Measurements from ENCODE around the gene NPAS3. TPM values are rescaled to one million over a fixed set of nuclear protein-coding genes. Genes with fewer than 3 reads are reported as not detected.

Gene NPAS3
- total RNA-seq, 2 experiments from 2014 or later, result not detected

- Mint-ChIP-seq H3K27me3 (ENCODE audit: low read depth) (no peaks in the 10 kb centered on the region), H3K4me3 (no peak overlapping the region), H3K4me1 (ENCODE audit: low read depth) (no peaks in the 10 kb centered on the region), H3K36me3 (ENCODE audit: low read depth) (no peaks in the 10 kb centered on the region), H3K27ac (no peak overlapping the region), H3K9me3 (no peaks in the 10 kb centered on the region)
- intact Hi-C loops (cut with micrococcal nuclease), result no loop called here
- CTCF ChIA-PET, result no interaction called here
- no peak for DNase-seq
These were observed 773.1 kb downstream of the NPAS3 start for GRCh38 chr14:33711811-33712216.

DNA sequence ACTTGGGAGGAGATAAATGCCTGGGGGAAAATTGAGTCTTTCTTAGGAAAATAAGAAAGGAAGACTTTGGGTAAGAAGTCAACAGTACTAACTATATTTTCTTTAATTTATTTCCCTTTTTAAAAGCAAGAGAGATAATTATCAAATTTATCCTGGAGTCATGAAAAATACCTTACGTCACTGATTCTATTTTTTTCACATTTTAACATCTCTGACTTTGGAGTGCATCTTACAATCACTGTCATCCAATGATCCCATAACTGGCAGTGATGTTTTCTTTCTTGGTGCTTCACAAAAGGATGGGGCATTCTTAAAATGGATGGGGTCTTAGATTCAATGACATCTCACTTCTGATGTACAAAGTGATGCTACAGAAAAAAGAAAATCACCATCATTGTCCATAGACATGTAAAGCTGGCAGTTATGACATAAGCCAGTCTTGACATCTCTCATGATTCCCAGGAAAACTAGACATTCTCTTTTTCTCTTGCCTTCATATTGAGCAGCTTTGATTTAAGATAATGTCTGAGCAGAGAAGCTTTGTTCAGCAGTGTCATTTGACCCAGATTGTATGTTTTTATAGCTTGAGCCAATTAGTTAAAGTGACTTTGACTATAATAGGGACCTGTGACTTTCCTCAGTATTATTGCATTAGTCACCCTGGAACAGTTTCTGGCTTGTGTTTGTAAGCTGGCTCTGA lies 776.0 kb downstream of the NPAS3 start:
- H3K36me3 Mint-ChIP-seq (ENCODE audit: low read depth), result no peaks in the 10 kb centered on the region
- no peak overlapping the region for H3K4me3 Mint-ChIP-seq
- H3K27ac Mint-ChIP-seq, result no peak overlapping the region
- no peak for DNase-seq
- intact Hi-C loops (cut with micrococcal nuclease), result no loop called here
- no peaks in the 10 kb centered on the region for H3K4me1 Mint-ChIP-seq (ENCODE audit: low read depth)
- peaks cover 2% of the 10 kb centered on the region for H3K27me3 Mint-ChIP-seq (ENCODE audit: low read depth)
- CTCF ChIA-PET, result no interaction called here
- H3K9me3 Mint-ChIP-seq, result no peaks in the 10 kb centered on the region

GRCh38 chr14:33715227-33715528 lies 776.5 kb downstream of the NPAS3 start:
- no peak overlapping the region for H3K4me3 Mint-ChIP-seq

DNA sequence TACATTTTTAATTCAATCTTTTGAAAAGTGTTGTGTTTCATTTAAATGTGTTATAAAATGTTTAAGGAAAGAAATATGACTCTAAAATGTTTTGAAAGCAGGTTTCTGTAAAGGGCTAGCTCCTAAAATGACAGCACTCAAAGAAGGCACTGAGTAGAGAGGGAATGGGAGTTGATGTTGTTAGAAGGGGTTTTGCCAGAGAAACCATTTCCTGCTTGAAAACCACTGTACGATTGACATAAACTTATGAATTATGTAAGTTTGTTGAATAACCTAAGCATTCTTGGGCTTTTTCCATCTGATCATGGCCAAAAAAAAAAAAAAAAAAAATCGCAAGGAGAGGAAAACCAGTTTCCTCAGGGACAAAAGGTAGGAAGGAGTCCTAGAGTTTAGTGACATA lies 778.2 kb downstream of the NPAS3 start:
- H3K4me1 Mint-ChIP-seq (ENCODE audit: low read depth), result no peaks in the 10 kb centered on the region
- CTCF ChIA-PET, result no interaction called here

More at GRCh38 chr14:33715227-33715528, 776.5 kb downstream of the NPAS3 start:
- CTCF ChIA-PET, result no interaction called here
- intact Hi-C loops (cut with micrococcal nuclease), result no loop called here
- Mint-ChIP-seq H3K27ac (no peak overlapping the region), H3K9me3 (no peaks in the 10 kb centered on the region), H3K27me3 (ENCODE audit: low read depth) (peaks cover 2% of the 10 kb centered on the region), H3K36me3 (ENCODE audit: low read depth) (no peaks in the 10 kb centered on the region), H3K4me1 (ENCODE audit: low read depth) (no peaks in the 10 kb centered on the region)
- no peak for DNase-seq

DNA sequence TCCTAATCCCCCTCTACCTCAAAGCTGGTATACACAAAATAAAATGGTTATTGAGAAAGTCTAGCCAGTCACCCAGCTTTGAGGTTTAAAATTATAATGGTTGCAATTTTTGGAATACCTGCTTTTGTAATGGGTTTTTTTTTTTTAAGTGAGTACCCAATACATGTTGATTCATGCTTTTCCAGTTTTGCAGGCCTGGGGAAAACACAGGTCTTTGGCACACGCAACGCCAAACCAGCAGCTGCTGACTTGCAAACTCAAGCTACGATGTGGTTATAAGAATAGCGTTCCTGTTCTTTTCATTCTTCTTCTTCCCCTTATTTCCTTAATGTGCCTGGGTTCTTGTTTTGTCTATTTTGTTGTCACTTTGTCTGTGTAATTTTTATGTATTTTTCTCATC lies 779.2 kb downstream of the NPAS3 start:
- Mint-ChIP-seq H3K4me1 (ENCODE audit: low read depth) (no peaks in the 10 kb centered on the region), H3K36me3 (ENCODE audit: low read depth) (no peaks in the 10 kb centered on the region), H3K9me3 (no peaks in the 10 kb centered on the region), H3K27ac (no peak overlapping the region), H3K4me3 (no peak overlapping the region), H3K27me3 (ENCODE audit: low read depth) (peaks cover 2% of the 10 kb centered on the region)
- intact Hi-C loops (cut with micrococcal nuclease), result no loop called here
- no peak for DNase-seq
- CTCF ChIA-PET, result no interaction called here

More for the DNA sequence above, 778.2 kb downstream of the NPAS3 start:
- no peak for DNase-seq
- no peaks in the 10 kb centered on the region for H3K36me3 Mint-ChIP-seq (ENCODE audit: low read depth)
- no peaks in the 10 kb centered on the region for H3K9me3 Mint-ChIP-seq
- no peak overlapping the region for H3K27ac Mint-ChIP-seq
- no peak overlapping the region for H3K4me3 Mint-ChIP-seq
- intact Hi-C loops (cut with micrococcal nuclease), result no loop called here
- peaks cover 2% of the 10 kb centered on the region for H3K27me3 Mint-ChIP-seq (ENCODE audit: low read depth)

- CTCF ChIA-PET, result interaction anchor here (0.6 kb wide), 1 partner anchor 72 kb away, joined by 3 read pairs; no protein-coding TSS in a partner anchor
- Mint-ChIP-seq H3K36me3 (ENCODE audit: low read depth) (no peaks in the 10 kb centered on the region), H3K9me3 (no peaks in the 10 kb centered on the region), H3K4me1 (ENCODE audit: low read depth) (no peaks in the 10 kb centered on the region), H3K4me3 (no peak overlapping the region), H3K27ac (no peak overlapping the region), H3K27me3 (ENCODE audit: low read depth) (peaks cover 2% of the 10 kb centered on the region)
- intact Hi-C loops (cut with micrococcal nuclease), result no loop called here
- DNase-seq, result no peak
These were observed 781.7 kb downstream of the NPAS3 start for GRCh38 chr14:33720284-33720787.

DNA sequence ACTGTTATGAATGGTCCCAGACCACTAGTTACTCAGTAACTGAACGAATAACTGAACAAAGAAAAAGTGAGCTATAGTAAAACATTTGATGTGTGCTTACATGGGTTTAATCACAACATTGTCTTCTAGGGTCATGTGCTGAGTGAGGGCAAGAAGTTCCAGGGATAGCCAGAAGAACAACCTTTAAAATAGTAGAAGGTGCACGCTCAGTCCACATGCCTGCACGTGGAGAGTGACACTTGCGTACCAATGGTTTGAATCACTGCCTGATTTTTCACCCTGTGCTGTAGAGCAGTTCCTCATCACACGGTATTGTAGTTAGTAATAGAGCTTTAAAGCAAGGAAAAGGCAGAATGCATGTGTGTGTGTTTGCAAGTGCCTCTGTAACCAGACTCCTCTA lies 788.0 kb downstream of the NPAS3 start:
- no peak overlapping the region for H3K27ac Mint-ChIP-seq

GRCh38 chr14:33727606-33728005 lies 788.9 kb downstream of the NPAS3 start:
- CTCF ChIA-PET, result interaction anchor here (1.4 kb wide), 1 partner anchor 23 kb away, joined by 3 read pairs; no protein-coding TSS in a partner anchor
- H3K36me3 Mint-ChIP-seq (ENCODE audit: low read depth), result no peaks in the 10 kb centered on the region
- no peak overlapping the region for H3K27ac Mint-ChIP-seq
- DNase-seq, result no peak
- peaks cover under 1% of the 10 kb centered on the region for H3K9me3 Mint-ChIP-seq
- no peaks in the 10 kb centered on the region for H3K27me3 Mint-ChIP-seq (ENCODE audit: low read depth)
- intact Hi-C loops (cut with micrococcal nuclease), result no loop called here
- H3K4me3 Mint-ChIP-seq, result no peak overlapping the region
- H3K4me1 Mint-ChIP-seq (ENCODE audit: low read depth), result no peaks in the 10 kb centered on the region

More for the DNA sequence above, 788.0 kb downstream of the NPAS3 start:
- Mint-ChIP-seq H3K4me3 (no peak overlapping the region), H3K36me3 (ENCODE audit: low read depth) (no peaks in the 10 kb centered on the region), H3K9me3 (no peaks in the 10 kb centered on the region), H3K27me3 (ENCODE audit: low read depth) (no peaks in the 10 kb centered on the region), H3K4me1 (ENCODE audit: low read depth) (no peaks in the 10 kb centered on the region)
- intact Hi-C loops (cut with micrococcal nuclease), result no loop called here
- DNase-seq, result no peak
- CTCF ChIA-PET, result interaction anchor here (1.4 kb wide), 1 partner anchor 23 kb away, joined by 3 read pairs; no protein-coding TSS in a partner anchor

DNA sequence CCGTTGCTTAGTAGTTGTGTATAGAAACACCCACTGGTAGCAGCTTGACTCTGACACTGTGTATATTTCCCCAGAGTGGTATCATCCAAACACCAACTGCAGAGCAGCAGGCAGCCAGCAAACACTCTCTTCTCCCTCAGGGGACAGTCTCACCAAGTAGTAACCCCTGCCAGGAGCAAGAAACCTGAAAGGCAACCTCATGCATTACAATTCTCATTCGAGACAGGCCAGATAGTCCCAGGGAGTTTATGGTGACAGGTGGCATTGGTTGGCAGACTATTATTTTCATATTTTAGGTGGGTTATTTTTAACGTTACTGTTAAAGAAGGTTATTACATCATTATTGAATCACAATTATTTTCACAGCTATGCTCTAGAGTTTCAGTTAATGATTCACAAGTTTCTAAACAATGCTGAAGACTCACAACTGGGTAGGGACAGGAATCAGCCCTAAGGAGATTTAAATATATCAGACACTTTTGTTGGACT lies 789.4 kb downstream of the NPAS3 start:
- Mint-ChIP-seq H3K9me3 (peaks cover 2% of the 10 kb centered on the region), H3K27ac (no peak overlapping the region), H3K4me3 (no peak overlapping the region), H3K27me3 (ENCODE audit: low read depth) (no peaks in the 10 kb centered on the region), H3K36me3 (ENCODE audit: low read depth) (no peaks in the 10 kb centered on the region), H3K4me1 (ENCODE audit: low read depth) (no peaks in the 10 kb centered on the region)
- no peak for DNase-seq
- CTCF ChIA-PET, result no interaction called here
- intact Hi-C loops (cut with micrococcal nuclease), result no loop called here

GRCh38 chr14:33730156-33730555 lies 791.5 kb downstream of the NPAS3 start:
- Mint-ChIP-seq H3K36me3 (ENCODE audit: low read depth) (no peaks in the 10 kb centered on the region), H3K9me3 (peaks cover 2% of the 10 kb centered on the region), H3K4me3 (no peak overlapping the region), H3K27ac (no peak overlapping the region), H3K4me1 (ENCODE audit: low read depth) (peaks cover 8% of the 10 kb centered on the region), H3K27me3 (ENCODE audit: low read depth) (no peaks in the 10 kb centered on the region)
- intact Hi-C loops (cut with micrococcal nuclease), result loop anchor here (2.0 kb wide), 1 partner anchor 55 kb away; no protein-coding TSS in a partner anchor
- no peak for DNase-seq
- CTCF ChIA-PET, result no interaction called here

DNA sequence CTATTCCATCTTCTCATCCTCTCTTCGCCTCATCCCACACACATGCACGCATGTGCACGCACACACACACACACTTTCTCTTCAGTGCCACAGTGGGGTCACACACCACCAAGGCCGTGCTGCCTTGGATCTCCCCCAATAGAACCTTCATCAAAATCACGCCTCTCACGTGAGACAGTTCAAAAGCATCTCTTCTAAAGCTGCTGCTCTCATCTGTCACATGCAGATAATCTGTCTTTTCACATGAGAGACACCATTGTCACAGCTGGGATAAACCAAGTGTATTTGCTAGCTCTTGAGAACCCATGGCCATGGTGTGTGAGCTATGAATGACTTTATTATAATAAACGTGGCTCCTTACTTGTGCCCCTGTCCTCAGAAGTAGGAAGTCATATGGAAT lies 793.5 kb downstream of the NPAS3 start:
- no peaks in the 10 kb centered on the region for H3K36me3 Mint-ChIP-seq (ENCODE audit: low read depth)
- intact Hi-C loops (cut with micrococcal nuclease), result no loop called here
- H3K4me1 Mint-ChIP-seq (ENCODE audit: low read depth), result peaks cover 8% of the 10 kb centered on the region
- H3K9me3 Mint-ChIP-seq, result peaks cover 2% of the 10 kb centered on the region
- H3K27me3 Mint-ChIP-seq (ENCODE audit: low read depth), result no peaks in the 10 kb centered on the region
- H3K4me3 Mint-ChIP-seq, result no peak overlapping the region
- no peak for DNase-seq
- no peak overlapping the region for H3K27ac Mint-ChIP-seq
- CTCF ChIA-PET, result no interaction called here

DNA sequence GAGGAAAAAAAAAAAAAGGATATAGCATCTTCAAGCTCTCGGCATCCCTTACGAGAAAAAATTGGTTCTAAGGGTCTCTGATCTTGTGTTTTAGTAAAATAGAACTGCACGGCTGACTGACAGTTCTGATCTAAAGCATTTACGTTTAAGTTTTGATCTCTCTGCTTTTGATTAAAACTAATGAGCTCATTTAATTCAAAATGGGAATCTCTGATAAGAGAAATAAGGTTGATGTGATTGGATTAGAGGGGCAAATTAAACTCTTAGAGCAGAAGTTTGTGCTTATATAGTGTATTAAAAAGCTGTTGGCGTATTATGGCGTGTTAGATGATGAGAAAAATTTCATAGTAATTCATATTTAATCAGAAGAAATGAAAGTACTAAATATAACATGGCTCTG lies 794.6 kb downstream of the NPAS3 start:
- Mint-ChIP-seq H3K9me3 (peaks cover 2% of the 10 kb centered on the region), H3K36me3 (ENCODE audit: low read depth) (no peaks in the 10 kb centered on the region), H3K27me3 (ENCODE audit: low read depth) (no peaks in the 10 kb centered on the region), H3K27ac (no peak overlapping the region), H3K4me3 (no peak overlapping the region), H3K4me1 (ENCODE audit: low read depth) (peaks cover 8% of the 10 kb centered on the region)
- no peak for DNase-seq
- CTCF ChIA-PET, result interaction anchor here (0.7 kb wide), 1 partner anchor 1012 kb away, joined by 4 read pairs; no protein-coding TSS in a partner anchor
- intact Hi-C loops (cut with micrococcal nuclease), result no loop called here

DNA sequence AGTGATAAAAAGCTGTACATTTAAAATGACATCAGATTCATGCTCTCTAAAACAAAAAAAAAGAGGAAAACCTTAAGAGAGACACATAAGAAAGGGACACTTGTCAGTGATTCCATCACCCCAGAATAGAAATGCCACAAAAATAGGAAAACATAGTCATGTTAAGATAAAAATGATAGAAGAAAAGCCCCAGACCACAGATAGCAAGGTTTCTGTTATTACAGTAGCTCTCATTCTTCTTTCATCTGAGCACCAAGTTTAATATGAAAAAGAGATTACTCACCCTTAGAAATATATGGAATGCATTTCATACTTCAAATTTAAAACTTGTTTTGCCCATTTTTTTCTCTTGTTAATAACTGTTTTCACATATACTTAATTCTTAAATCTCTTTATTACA lies 795.0 kb downstream of the NPAS3 start:
- CTCF ChIA-PET, result interaction anchor here (0.6 to 0.7 kb wide), 2 partner anchors 1012 to 1184 kb away, joined by 3 to 4 read pairs; no protein-coding TSS in a partner anchor
- intact Hi-C loops (cut with micrococcal nuclease), result no loop called here
- peaks cover 2% of the 10 kb centered on the region for H3K9me3 Mint-ChIP-seq
- no peak overlapping the region for H3K4me3 Mint-ChIP-seq
- DNase-seq, result no peak
- H3K27ac Mint-ChIP-seq, result no peak overlapping the region
- no peaks in the 10 kb centered on the region for H3K36me3 Mint-ChIP-seq (ENCODE audit: low read depth)
- H3K4me1 Mint-ChIP-seq (ENCODE audit: low read depth), result peaks cover 8% of the 10 kb centered on the region
- no peaks in the 10 kb centered on the region for H3K27me3 Mint-ChIP-seq (ENCODE audit: low read depth)

Data from activated naive CD4-positive, alpha-beta T cell treated with anti-CD3 and anti-CD28 coated beads for 36 hours (primary cell).